Bladder microvascular endothelial cell (primary cell): ENCODE results near the gene RAD9A. TPM values are rescaled to one million over a fixed set of nuclear protein-coding genes. Genes with fewer than 3 reads are reported as not detected.

Source experiments
- total RNA-seq: library from RNA; depleted of rRNA; stranded (reverse); fragments of >200 nt; gene quantifications from 2 replicates; pipeline ENCODE4 v1.2.3, GENCODE V29; 2014

RAD9A gene
- total RNA-seq: 2.6 and 6.7 TPM in 2 replicates

DNA sequence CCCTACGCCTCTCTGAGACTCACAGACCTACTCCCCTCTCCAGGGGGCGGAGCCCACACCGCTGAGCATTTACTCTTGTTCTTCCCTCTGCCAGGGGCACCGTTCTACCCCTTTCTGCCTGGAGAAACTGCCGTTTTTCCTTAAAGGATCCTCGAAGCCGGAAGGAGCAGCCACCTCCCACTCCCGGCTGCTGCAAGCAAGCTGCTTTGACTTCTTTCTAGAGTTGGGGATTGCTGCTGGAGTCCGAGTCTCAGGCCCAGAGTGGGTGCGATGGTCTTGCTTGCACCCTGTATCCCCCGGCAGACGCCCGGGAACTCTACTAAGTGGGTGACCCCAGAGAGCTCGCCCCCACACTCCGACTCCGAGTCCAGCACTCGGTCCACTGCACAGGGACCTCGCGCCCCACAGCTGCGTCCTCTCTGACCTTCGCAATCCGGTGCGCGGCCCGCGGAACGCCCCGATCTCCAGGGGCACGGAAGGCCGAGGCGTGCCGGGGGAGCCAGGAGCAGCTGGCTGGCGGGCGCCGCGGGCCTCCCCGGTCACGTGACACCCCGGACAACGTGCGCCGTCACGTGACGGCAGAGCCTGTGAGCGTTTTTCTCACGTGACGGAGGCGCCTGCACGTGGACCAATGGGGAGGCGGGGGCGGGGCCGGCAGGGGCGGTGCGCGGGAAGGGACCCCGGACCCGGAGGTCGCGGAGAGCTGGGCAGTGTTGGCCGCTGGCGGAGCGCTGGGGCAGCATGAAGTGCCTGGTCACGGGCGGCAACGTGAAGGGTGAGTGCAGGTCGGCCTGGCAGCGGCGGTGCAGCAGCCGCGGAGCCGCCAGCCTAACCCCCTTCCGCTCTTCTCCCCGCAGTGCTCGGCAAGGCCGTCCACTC lies at the start of gene RAD9A:
TSS of gene RAD9A (plus strand) at position 683 of the 879 bp plus-strand sequence. CDS start at position 742, 59 bp downstream.

DNA sequence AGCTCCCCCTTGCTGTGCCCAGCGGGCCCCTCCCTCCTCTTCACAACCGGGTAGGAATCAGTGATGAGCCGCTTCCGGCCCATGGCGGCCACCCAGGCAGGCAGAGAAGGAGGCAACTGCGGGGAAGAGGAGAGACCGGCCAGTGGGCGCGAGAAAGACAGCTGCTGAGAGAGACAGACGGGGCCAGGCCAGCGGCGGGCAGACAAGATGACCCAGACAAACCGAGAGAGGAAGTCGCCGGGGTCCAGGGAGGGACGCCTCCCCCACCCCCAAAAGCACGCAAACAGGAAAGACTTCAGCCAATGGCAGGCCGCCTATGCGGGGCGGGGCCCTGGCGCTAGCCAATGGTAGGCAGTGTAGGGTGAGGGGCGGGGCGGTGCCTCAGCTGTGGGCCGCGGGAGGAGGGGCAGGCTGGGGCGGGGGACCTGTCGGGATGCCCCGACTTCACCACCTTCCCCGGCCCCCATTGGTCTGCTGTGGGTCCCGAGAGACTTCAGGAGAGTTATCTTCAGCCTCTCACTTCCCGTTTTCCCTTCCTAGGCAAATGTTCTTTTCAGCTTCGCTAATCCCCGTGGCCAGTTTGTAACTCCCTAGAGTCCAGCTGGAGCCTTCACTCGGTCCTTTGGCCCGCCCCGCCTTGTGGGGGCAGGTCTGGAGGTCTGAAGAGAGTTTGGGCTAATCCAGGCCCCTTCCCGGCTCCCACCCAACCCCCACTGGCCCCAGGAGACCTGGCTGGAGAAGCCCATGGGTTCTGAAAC lies 38.3 kb upstream of the RAD9A start, which contains the start of gene POLD4:
TSS of gene POLD4 (minus strand) at position 230 of the 758 bp plus-strand sequence. CDS start at position 83, 147 bp downstream.

DNA sequence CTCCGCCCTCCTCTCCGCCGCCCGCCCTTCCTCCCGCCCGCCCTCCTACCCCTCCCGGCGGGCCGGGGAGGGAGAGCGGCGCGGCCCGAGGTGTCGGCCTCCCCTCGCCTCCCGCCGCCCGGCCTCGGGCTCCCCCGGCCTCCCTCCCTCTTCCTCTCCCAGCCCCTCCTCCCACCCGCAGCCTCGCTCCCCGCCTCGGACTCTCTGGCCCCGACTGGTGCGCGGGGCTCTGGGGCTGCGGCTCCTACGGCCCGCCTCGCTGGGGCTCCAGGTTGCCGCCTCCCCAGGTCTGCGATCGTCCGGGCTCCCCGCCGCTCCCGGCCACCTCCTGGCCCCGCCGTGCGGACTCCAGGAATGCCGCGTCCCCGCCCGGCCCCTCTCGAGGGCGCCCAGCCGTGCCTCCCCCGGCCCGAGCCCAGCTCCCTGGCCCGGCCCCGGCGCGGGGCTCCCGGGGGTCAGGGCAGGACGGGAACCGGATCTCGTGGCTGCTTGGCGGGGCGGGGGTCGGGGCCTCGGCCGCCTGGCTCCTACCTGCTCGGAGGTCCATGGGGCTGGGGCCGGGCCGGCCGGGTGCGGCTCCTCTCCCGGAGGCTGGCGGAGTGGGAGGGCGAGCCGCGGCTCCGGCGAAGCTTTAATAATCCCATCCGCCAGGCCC lies 18.7 kb upstream of the RAD9A start, which contains the start of gene CLCF1:
TSS of gene CLCF1 (minus strand) at position 606 of the 655 bp plus-strand sequence. CDS start at position 547, 59 bp downstream.

DNA sequence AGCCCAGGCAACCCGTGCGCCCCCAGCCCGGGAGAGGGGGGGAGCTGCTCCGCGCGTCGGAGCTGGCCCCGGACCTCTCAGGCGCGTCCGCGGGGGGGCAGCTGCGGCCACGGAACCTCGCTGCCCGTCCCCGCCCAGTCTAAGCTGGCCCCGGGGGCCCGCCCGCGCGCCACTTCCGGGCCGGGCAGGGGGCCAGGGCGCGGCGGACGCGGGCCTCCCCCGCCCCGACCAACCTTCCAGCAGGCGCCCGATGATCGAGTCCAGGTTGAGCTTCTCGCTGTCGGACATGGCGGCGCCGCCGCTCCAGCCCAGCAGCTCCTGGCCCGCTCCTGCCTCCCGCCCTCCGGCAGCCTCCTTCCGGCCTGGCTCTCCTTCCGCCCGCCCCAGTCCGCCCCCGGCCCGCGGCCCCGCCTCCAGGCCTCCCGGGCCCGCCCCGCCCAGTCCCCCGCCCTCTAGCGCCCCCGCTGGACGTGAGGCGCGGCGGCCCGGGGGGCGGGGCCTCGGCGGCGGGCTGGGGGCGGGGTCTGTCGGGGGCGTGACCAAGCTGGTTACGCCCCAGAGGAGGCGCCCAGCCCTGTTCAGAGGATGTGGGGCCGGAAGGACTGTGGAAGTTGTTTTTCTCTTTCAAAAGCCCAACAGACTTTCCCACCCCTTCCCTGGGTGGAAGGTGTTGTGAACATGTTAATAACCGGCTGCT lies 9.9 kb downstream of the RAD9A start, which contains the start of gene PPP1CA:
TSS of gene PPP1CA (minus strand) at position 364 of the 697 bp plus-strand sequence. CDS start at position 288, 76 bp downstream.

DNA sequence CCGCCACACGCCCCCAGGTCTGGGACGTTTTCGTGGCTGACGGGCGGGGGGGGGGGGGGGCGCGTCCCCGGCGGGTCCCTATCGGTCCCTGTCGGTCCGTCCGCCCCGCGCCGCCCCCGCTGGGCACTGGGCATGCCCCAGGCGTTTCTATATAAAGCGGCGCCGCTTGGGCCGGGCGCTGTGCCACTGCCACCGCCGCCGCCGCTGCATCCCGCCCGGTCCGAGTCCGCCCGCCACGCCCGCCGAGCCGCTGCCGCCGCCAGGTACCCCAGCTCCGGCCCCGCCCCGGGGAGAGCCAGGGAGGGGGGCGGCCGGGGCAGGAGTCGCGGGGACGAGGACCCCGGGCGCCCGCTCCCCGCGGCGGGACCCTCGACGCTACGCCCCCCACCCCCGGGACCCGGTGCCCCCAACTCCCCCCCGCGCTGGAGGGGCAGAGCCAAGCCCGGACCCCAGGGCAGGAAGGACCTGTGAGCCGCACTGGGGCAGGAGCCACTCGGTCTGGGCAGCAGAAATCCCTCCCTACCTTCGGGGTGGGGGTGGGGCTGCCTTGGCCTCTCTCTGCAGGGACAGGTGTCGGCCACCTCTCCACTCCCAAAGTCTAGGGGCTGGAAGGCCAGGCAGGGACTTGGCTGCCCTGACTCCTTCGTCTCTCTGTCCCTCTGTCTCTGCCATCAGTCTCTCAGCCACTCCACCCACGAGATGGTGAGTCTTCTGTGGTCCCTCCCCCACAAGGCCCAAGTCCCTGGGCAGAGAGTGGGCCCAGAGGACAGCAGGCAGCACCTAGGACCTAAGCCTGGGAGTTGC lies 23.9 kb downstream of the RAD9A start, which contains the start of gene CARNS1:
TSS of gene CARNS1 (plus strand) at position 178 of the 804 bp plus-strand sequence. CDS start at position 700, 522 bp downstream.

DNA sequence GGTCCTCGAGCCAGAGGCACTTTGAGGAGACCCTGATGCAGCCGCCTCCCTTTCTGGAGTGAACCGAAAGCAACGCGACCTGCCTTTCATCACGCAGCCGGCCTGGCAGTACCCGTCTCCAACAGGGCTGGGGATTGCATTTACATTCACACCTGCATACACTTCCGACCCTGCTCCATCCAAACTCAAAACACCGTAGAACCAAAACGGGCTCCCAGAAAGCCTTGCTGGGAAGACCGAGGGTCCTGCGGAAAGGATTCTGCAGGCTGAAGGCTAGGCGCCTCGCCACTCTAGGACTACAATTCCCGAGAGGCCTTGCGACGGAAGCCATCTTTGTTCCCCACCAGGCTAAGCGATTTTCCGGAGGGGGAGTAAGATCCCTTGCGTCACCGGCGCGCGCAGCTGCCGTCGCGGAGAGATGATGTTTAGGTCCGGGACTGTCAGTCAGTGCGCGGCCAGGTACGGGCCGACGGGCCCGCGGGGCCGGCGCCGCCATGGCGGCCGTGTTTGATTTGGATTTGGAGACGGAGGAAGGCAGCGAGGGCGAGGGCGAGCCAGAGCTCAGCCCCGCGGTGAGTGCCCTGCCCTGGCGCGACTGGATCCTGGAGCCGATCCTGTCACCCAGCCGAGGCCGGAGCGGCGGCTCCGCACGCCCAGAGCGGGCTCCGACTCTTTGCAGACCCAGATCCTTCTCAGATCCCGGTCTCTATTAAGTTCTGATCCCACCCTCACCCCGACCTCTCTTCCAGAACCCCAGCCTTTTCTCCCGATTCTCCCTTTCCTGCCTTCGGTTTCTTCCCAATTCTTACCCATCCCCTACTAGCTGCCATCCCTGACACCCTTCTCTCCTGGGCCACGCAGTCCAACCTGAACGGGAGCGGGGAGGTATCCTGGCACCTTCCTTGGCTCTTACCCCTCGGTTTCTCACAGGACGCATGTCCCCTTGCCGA lies 36.5 kb downstream of the RAD9A start, which contains the start of gene RPS6KB2:
TSS of gene RPS6KB2 (plus strand) at position 443 of the 950 bp plus-strand sequence. CDS start at position 495, 52 bp downstream.

DNA sequence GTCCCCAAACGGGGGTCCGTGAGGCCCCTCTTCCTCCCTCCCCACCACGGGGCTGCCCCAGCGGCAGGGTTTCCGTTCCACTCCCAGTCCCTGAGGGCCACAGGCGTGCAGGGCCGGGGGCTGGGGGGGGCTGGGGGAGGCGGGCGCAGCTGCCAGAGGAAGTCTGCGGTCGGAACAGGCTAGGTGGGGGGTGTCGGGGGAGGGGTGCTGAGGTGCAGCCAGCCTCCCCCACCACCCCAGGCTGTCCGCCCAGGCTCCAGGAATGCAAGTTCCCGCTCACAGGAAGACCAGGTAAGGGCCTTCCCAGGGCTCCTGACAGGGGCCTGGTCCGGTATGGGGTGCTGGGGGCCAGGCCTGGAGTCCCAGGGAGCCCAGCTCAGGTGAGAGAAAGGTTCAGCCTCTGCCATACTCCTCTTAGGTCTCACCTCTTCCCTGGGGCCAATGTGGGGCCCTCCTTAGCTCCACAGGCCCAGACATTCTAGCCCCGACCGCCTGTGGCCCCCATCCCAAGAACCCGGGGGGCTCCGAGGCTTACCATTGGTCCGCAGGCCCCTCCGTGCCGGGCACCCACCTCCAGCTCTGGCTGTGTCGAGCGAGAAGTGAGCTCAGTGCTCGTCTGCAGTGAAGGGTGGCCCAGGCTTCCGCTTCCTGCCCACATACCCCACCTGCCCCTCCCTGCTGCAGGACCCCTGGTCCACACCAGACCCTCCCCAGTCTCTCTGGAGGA lies 45.5 kb downstream of the RAD9A start, which contains the start of gene PTPRCAP:
TSS of gene PTPRCAP (minus strand) at position 601 of the 727 bp plus-strand sequence. CDS start at position 538, 63 bp downstream.

Other genes starting within 250 kb of the RAD9A start
- gene GRK2, start 125.5 kb upstream of the RAD9A start, total RNA-seq: 46.2 and 48.2 TPM in 2 replicates
- 36.8 and 36.9 TPM in 2 replicates for gene ANKRD13D, start 102.7 kb upstream of the RAD9A start, total RNA-seq
- 10.0 and 14.1 TPM in 2 replicates for gene SSH3, start 88.5 kb upstream of the RAD9A start, total RNA-seq
- 25.3 and 26.1 TPM in 2 replicates for gene POLD4, start 38.4 kb upstream of the RAD9A start, total RNA-seq
- 1.9 and 2.7 TPM in 2 replicates for gene CLCF1, start 18.4 kb upstream of the RAD9A start, total RNA-seq
- 195 and 241 TPM in 2 replicates for gene PPP1CA, start 9.9 kb downstream of the RAD9A start, total RNA-seq
- gene TBC1D10C, start 12.1 kb downstream of the RAD9A start, total RNA-seq: under 0.01 and 0.16 TPM in 2 replicates
- gene CARNS1, start 23.7 kb downstream of the RAD9A start, total RNA-seq: under 0.01 and 0.19 TPM in 2 replicates
- gene RPS6KB2, start 36.5 kb downstream of the RAD9A start, total RNA-seq: 27.4 and 29.8 TPM in 2 replicates
- gene PTPRCAP, start 45.7 kb downstream of the RAD9A start, total RNA-seq: 0.49 and 1.1 TPM in 2 replicates
- 168 and 215 TPM in 2 replicates for gene CORO1B, start 51.5 kb downstream of the RAD9A start, total RNA-seq
- not detected in 2 replicates for gene GPR152, start 60.7 kb downstream of the RAD9A start, total RNA-seq
- 2.9 and 3.1 TPM in 2 replicates for gene CABP4, start 63.4 kb downstream of the RAD9A start, total RNA-seq
- gene TMEM134, start 77.3 kb downstream of the RAD9A start, total RNA-seq: 18.5 and 42.5 TPM in 2 replicates
- gene AIP, start 91.0 kb downstream of the RAD9A start, total RNA-seq: 96.8 and 108 TPM in 2 replicates
- 5.0 and 8.2 TPM in 2 replicates for gene PITPNM1, start 113.4 kb downstream of the RAD9A start, total RNA-seq
- gene CDK2AP2, start 116.2 kb downstream of the RAD9A start, total RNA-seq: 19.2 and 22.7 TPM in 2 replicates
- not detected in 2 replicates for gene CABP2, start 131.5 kb downstream of the RAD9A start, total RNA-seq
- 693 and 847 TPM in 2 replicates for gene GSTP1, start 191.8 kb downstream of the RAD9A start, total RNA-seq
- 170 and 189 TPM in 2 replicates for gene NDUFV1, start 214.9 kb downstream of the RAD9A start, total RNA-seq
- 2.8 and 12.0 TPM in 2 replicates for gene NUDT8, start 238.0 kb downstream of the RAD9A start, total RNA-seq
- gene TBX10, start 247.8 kb downstream of the RAD9A start, total RNA-seq: not detected in 2 replicates